PFSK-1 (cell line): ENCODE measurements around the gene SYTL3.

Source experiments
- SIN3A ChIP-seq: IDR thresholded peaks from 2 replicates; pipeline ENCODE4 v1.6.1; 2012; ENCODE audit warnings: mild to moderate bottlenecking, low read length, moderate library complexity, borderline replicate concordance; ENCODE audit not compliant: insufficient read depth
- TAF1 ChIP-seq: IDR thresholded peaks from 2 replicates; pipeline ENCODE4 v1.6.1; 2012; ENCODE audit warnings: low read length, control low read depth, borderline replicate concordance; ENCODE audit not compliant: insufficient read depth
- TF ChIP-seq, protein P1 (sequence below), 2 experiments: IDR thresholded peaks; 2 replicates each; pipeline versions ENCODE4 v1.6.1 to v1.8.0; 2011 to 2012; ENCODE audit warnings: low read depth in 2 of 2, low read length in 2 of 2, control low read depth in 1 of 2, inconsistent platforms in 1 of 2, mild to moderate bottlenecking in 1 of 2, moderate library complexity in 1 of 2; ENCODE audit not compliant: insufficient read depth in 1 of 2

DNA sequence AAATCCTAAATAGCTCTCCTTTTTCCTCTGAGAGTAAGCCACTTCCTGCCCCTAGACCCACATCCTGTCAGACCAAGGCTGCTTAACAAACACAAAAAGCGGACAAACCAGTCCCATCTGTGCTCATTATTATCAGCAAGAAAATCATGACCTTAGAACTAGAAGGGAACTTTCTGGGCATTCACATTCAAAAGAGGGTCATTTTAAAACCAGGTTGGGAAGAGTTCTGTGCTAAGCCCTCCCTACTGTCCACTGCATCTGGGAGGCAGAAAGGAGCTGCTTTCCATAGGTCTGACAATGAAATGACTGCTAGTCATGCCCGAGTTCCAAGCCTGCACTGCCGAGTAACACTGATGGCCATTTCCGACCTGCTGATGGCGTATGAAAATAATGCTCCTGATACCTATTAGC lies 153.9 kb downstream of the SYTL3 start:
- TF ChIP-seq, protein P1, sequence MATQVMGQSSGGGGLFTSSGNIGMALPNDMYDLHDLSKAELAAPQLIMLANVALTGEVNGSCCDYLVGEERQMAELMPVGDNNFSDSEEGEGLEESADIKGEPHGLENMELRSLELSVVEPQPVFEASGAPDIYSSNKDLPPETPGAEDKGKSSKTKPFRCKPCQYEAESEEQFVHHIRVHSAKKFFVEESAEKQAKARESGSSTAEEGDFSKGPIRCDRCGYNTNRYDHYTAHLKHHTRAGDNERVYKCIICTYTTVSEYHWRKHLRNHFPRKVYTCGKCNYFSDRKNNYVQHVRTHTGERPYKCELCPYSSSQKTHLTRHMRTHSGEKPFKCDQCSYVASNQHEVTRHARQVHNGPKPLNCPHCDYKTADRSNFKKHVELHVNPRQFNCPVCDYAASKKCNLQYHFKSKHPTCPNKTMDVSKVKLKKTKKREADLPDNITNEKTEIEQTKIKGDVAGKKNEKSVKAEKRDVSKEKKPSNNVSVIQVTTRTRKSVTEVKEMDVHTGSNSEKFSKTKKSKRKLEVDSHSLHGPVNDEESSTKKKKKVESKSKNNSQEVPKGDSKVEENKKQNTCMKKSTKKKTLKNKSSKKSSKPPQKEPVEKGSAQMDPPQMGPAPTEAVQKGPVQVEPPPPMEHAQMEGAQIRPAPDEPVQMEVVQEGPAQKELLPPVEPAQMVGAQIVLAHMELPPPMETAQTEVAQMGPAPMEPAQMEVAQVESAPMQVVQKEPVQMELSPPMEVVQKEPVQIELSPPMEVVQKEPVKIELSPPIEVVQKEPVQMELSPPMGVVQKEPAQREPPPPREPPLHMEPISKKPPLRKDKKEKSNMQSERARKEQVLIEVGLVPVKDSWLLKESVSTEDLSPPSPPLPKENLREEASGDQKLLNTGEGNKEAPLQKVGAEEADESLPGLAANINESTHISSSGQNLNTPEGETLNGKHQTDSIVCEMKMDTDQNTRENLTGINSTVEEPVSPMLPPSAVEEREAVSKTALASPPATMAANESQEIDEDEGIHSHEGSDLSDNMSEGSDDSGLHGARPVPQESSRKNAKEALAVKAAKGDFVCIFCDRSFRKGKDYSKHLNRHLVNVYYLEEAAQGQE (IDR thresholded peaks at IDR 0.05; ENCODE audit: insufficient read depth in 1 of 2, low read depth in 2 of 2, low read length in 2 of 2): no peak
- TF ChIP-seq SIN3A (no peak), TAF1 (no peak)
